GM10248 (cell line): ENCODE results near the gene FRMD5.
"Not testable (repeated sequence)": the region's sequence is repeated elsewhere in the genome, so short reads cannot be mapped to it uniquely, and the experiment has no call there.

Experiments used
- CTCF ChIA-PET: fragments of 300-600 bp; sonication (Branson Sonifier 250); formaldehyde crosslinking; extraction: SDS; loops from one replicate; lab custom pipeline; 2021; ENCODE audit warnings: antibody characterized with exemption; lab: Yijun Ruan, JAX
- POLR2A ChIA-PET: fragments of 350-650 bp; sonication (Branson Sonifier 250); formaldehyde crosslinking; extraction: SDS; loops from one replicate; lab custom pipeline; 2020; ENCODE audit warnings: antibody characterized with exemption; lab: Yijun Ruan, JAX
- DNase-seq: peaks from one replicate; pipeline ENCODE4 v3.0.0; 2012; ENCODE audit errors: extremely low spot score
- TF ChIP-seq, protein P1 (sequence below): IDR thresholded peaks from 2 replicates; pipeline ENCODE4 v1.5.1; 2012; ENCODE audit warnings: mild to moderate bottlenecking, low read depth; ENCODE audit errors: extremely low read depth, missing control alignments, control extremely low read depth

FRMD5 gene

GRCh38 chr15:43828061-43828657 is 366.9 kb downstream of the FRMD5 start:
- CTCF ChIA-PET: interaction anchor here (0.8 to 1.7 kb wide), 5 partner anchors 9 to 603 kb away, joined by 3 to 7 read pairs (median 4); no protein-coding TSS in a partner anchor
- POLR2A ChIA-PET: interaction anchor here (1.0 kb wide), 1 partner anchor 31 kb away, joined by 3 read pairs; no protein-coding TSS in a partner anchor
- TF ChIP-seq, protein P1, sequence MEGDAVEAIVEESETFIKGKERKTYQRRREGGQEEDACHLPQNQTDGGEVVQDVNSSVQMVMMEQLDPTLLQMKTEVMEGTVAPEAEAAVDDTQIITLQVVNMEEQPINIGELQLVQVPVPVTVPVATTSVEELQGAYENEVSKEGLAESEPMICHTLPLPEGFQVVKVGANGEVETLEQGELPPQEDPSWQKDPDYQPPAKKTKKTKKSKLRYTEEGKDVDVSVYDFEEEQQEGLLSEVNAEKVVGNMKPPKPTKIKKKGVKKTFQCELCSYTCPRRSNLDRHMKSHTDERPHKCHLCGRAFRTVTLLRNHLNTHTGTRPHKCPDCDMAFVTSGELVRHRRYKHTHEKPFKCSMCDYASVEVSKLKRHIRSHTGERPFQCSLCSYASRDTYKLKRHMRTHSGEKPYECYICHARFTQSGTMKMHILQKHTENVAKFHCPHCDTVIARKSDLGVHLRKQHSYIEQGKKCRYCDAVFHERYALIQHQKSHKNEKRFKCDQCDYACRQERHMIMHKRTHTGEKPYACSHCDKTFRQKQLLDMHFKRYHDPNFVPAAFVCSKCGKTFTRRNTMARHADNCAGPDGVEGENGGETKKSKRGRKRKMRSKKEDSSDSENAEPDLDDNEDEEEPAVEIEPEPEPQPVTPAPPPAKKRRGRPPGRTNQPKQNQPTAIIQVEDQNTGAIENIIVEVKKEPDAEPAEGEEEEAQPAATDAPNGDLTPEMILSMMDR: no peak
- DNase-seq: peak; percentile 27

GRCh38 chr15:43826508-43827341 is 368.3 kb downstream of the FRMD5 start, which contains the start of gene WDR76:
Gene WDR76 (plus strand): TSS chr15:43827002. CDS start chr15:43827033, 31 bp downstream.
- ChIA-PET CTCF (interaction anchor here (0.7 to 1.7 kb wide), 4 partner anchors 10 to 17 kb away, joined by 3 to 7 read pairs (median 4); no protein-coding TSS in a partner anchor), POLR2A (interaction anchor here (0.6 to 1.0 kb wide), 2 partner anchors 30 to 503 kb away, joined by 3 to 7 read pairs; no protein-coding TSS in a partner anchor)
- DNase-seq: peak; percentile 87
- TF ChIP-seq, protein P1: no peak

DNA sequence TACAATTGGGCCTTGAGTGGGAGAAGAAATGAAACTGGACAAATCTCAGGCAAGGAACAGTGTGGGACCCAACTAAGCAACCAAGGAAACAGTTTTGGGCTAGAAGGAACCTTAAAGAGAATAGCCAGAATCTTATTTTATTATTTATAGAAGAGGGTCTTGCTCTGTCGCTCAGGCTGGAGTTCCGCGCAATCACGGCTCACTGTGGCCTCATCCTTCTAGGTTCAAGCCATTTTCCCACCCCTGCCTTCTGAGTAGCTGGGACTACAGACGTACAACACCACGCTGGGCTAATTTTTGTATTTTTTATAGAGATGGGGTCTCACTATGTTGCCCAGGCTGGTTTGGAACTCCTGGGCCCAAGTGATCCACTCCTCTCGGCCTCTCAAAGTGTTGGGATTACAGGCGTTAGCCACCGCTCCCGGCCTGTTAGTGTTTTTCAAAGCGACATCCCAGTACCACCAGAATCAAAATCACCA is 369.0 kb downstream of the FRMD5 start:
- ChIA-PET CTCF (interaction anchor here (7.4 kb wide), 1 partner anchor 15 kb away, joined by 42 read pairs; no protein-coding TSS in a partner anchor), POLR2A (interaction anchor here (0.6 kb wide), 1 partner anchor 504 kb away, joined by 7 read pairs; no protein-coding TSS in a partner anchor)
- no peak for DNase-seq
- TF ChIP-seq, protein P1: no peak

GRCh38 chr15:43825305-43825704 is 369.8 kb downstream of the FRMD5 start:
- ChIA-PET CTCF (interaction anchor here (1.5 to 7.4 kb wide), 3 partner anchors 15 to 49 kb away, joined by 4 to 42 read pairs (median 5); partner anchors contain the start of gene ELL3), POLR2A (interaction anchor here (0.7 to 1.3 kb wide), 3 partner anchors 10 to 32 kb away, joined by 5 to 7 read pairs (median 5); partner anchors contain the start of genes HYPK and SERINC4)
- DNase-seq: not testable (repeated sequence)

GRCh38 chr15:43824302-43825246 is 370.5 kb downstream of the FRMD5 start, which contains the start of gene MFAP1:
Gene MFAP1 (minus strand): TSS chr15:43824690. CDS start chr15:43824569, 121 bp downstream.
- POLR2A ChIA-PET: interaction anchor here (0.6 to 1.3 kb wide), 9 partner anchors 8 to 306 kb away, joined by 3 to 7 read pairs (median 4); partner anchors contain the start of genes ELL3, HYPK and SERINC4
- peak; percentile 93 for DNase-seq
- CTCF ChIA-PET: interaction anchor here (1.5 to 7.4 kb wide), 3 partner anchors 14 to 48 kb away, joined by 4 to 42 read pairs (median 5); partner anchors contain the start of gene ELL3
- TF ChIP-seq, protein P1: no peak

DNA sequence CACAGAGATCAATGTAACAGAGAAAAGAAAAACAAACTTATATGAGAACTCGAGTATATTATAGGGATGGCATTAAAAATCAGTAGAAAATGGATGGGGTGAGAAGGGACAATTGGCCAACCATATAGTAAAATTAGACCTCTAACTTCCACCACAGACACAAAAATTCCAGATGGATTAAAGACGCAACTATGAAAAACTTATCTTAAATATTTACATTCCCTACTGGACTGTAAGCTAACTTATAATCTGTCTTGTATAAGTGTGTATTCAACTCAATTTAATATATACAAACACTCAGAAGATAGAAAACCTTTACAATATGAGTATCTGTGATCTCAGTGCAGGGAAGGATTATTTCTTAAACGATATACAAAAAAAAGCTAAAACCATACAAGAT is 373.6 kb downstream of the FRMD5 start:
- POLR2A ChIA-PET: interaction anchor here (0.6 kb wide), 1 partner anchor 16 kb away, joined by 3 read pairs; no protein-coding TSS in a partner anchor
- no peak for DNase-seq
- TF ChIP-seq, protein P1: no peak
- CTCF ChIA-PET: interaction anchor here (1.0 to 7.4 kb wide), 2 partner anchors 11 to 17 kb away, joined by 5 to 42 read pairs; no protein-coding TSS in a partner anchor
